Measurements from ENCODE around the gene CFD. TPM values are rescaled to one million over a fixed set of nuclear protein-coding genes. Genes with fewer than 3 reads are reported as not detected.

Gene CFD
- total RNA-seq, 1 experiment from 2014 or later = 1.9 TPM

- no peak overlapping the region for H2AK5ac ChIP-seq (ENCODE audit: insufficient read length, low read length)
- H3K23me2 ChIP-seq (ENCODE audit: insufficient read length, low read depth, low read length, poor library complexity, severe bottlenecking) = no peaks in the 10 kb centered on the region
- H2BK120ac ChIP-seq (ENCODE audit: low read depth, low read length, poor library complexity, severe bottlenecking) = no peak overlapping the region
- Mint-ChIP-seq H3K4me3 (no peak overlapping the region), H3K36me3 (ENCODE audit: insufficient read depth in 1 of 3, low read depth in 3 of 3) (no peaks in the 10 kb centered on the region), H3K4me1 (0 out of 4 replicates have a peak, but pooled peaks cover 0 to 3% of the 10 kb centered on the region in 2 experiments), H3K27me3 (ENCODE audit: low read depth) (peaks cover 3% of the 10 kb centered on the region; the same call in 1 of the 2 replicates), H3K27ac (no peak overlapping the region), H3K9me3 (no peaks in the 10 kb centered on the region)
- H2BK12ac ChIP-seq (ENCODE audit: insufficient read length, low read depth, low read length) = no peak overlapping the region
- H3K79me2 ChIP-seq (ENCODE audit: insufficient read depth, low read length) = no peaks in the 10 kb centered on the region
- H3K9me3 ChIP-seq (ENCODE audit: control insufficient read depth, low read depth, low read length) = no peaks in the 10 kb centered on the region
- H3K4ac ChIP-seq (ENCODE audit: low read depth, low read length) = no peak overlapping the region
- no peaks in the 10 kb centered on the region for H3K79me1 ChIP-seq (ENCODE audit: insufficient read depth, low read depth, low read length, poor library complexity, severe bottlenecking)
- H3K18ac ChIP-seq (ENCODE audit: insufficient read length, low read depth, low read length) = no peak overlapping the region
- no peak overlapping the region for H4K5ac ChIP-seq (ENCODE audit: insufficient read length, low read depth, low read length)
- no peak overlapping the region for H2BK5ac ChIP-seq (ENCODE audit: insufficient read length, low read length)
- no peaks in the 10 kb centered on the region for H4K20me1 ChIP-seq (ENCODE audit: control insufficient read depth, insufficient read depth, insufficient read length)
- H2AFZ ChIP-seq (ENCODE audit: low read length) = no peak overlapping the region
- H2BK15ac ChIP-seq (ENCODE audit: low read depth, low read length) = no peak overlapping the region
- no peaks in the 10 kb centered on the region for H3K4me1 ChIP-seq (ENCODE audit: insufficient read depth, low read length)
- no peak for DNase-seq
- no peaks in the 10 kb centered on the region for H3K27me3 ChIP-seq (ENCODE audit: insufficient read depth, low read length)
- no peak overlapping the region for H4K91ac ChIP-seq (ENCODE audit: insufficient read length, low read depth, low read length)
- no peak overlapping the region for H3K56ac ChIP-seq (ENCODE audit: insufficient read length, low read depth, low read length)
- no CpG with 5 or more reads among the region's 18 CpGs for WGBS (ENCODE audit: extremely low coverage, insufficient read length, low lambda C conversion rate)
- TF ChIP-seq CTCF (conservative IDR thresholded peaks at IDR 0.05) = no peak
- H3K14ac ChIP-seq (ENCODE audit: insufficient read depth, low read length) = no peak overlapping the region
- no peak overlapping the region for H4K8ac ChIP-seq (replicated peaks; ENCODE audit: insufficient read length, low read depth, low read length)
- no peak overlapping the region for H3K9ac ChIP-seq (ENCODE audit: extremely low read depth, insufficient read length, low read length)
- H3K27ac ChIP-seq (ENCODE audit: insufficient read length, low read depth, low read length) = no peak overlapping the region
- no peak overlapping the region for H3K4me2 ChIP-seq (ENCODE audit: insufficient read depth, insufficient read length, low read length)
- H2BK20ac ChIP-seq (ENCODE audit: low read depth, low read length, poor library complexity, severe bottlenecking) = no peak overlapping the region
- H3T11ph ChIP-seq (ENCODE audit: low read length) = no peak overlapping the region
- H3K23ac ChIP-seq (ENCODE audit: insufficient read length, low read depth, low read length) = no peak overlapping the region
Observed at GRCh38 chr19:829129-829758, 30.2 kb upstream of the CFD start.

Data from H9 (cell line).